Duodenal mucosa (tissue), 2 donors: ENCODE results near the gene PRDX6.

Source experiments
- H3K27ac ChIP-seq: one replicate; pipeline ENCODE4 v1.7.0; 2013; ENCODE audit warnings: low read depth, low read length
- H3K27me3 ChIP-seq, 2 donors: one replicate each; pipeline ENCODE4 v1.7.0; 2013; ENCODE audit warnings: low read length in 2 of 2, control low read depth in 1 of 2; ENCODE audit not compliant: insufficient read depth in 2 of 2, control insufficient read depth in 1 of 2
- H3K36me3 ChIP-seq, 2 donors: one replicate each; pipeline ENCODE4 v1.7.0; 2013; ENCODE audit warnings: low read length in 2 of 2, control low read depth in 1 of 2; ENCODE audit not compliant: insufficient read depth in 2 of 2, control insufficient read depth in 1 of 2
- H3K4me1 ChIP-seq, 2 donors: one replicate each; pipeline ENCODE4 v1.7.0; 2013; ENCODE audit warnings: low read length in 2 of 2, control low read depth in 1 of 2; ENCODE audit not compliant: insufficient read depth in 2 of 2, control insufficient read depth in 1 of 2
- H3K4me3 ChIP-seq, 2 donors: one replicate each; pipeline ENCODE4 v1.7.0; 2013; ENCODE audit warnings: low read length in 2 of 2, low read depth in 1 of 2
- H3K9ac ChIP-seq, 2 donors: one replicate each; pipeline ENCODE4 v1.7.0; 2013; ENCODE audit warnings: low read length in 2 of 2, low read depth in 1 of 2
- H3K9me3 ChIP-seq, 2 donors: one replicate each; pipeline ENCODE4 v1.7.0; 2013; ENCODE audit warnings: low read length in 2 of 2, control low read depth in 1 of 2; ENCODE audit not compliant: control insufficient read depth in 1 of 2

The PRDX6 gene, protein sequence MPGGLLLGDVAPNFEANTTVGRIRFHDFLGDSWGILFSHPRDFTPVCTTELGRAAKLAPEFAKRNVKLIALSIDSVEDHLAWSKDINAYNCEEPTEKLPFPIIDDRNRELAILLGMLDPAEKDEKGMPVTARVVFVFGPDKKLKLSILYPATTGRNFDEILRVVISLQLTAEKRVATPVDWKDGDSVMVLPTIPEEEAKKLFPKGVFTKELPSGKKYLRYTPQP

DNA sequence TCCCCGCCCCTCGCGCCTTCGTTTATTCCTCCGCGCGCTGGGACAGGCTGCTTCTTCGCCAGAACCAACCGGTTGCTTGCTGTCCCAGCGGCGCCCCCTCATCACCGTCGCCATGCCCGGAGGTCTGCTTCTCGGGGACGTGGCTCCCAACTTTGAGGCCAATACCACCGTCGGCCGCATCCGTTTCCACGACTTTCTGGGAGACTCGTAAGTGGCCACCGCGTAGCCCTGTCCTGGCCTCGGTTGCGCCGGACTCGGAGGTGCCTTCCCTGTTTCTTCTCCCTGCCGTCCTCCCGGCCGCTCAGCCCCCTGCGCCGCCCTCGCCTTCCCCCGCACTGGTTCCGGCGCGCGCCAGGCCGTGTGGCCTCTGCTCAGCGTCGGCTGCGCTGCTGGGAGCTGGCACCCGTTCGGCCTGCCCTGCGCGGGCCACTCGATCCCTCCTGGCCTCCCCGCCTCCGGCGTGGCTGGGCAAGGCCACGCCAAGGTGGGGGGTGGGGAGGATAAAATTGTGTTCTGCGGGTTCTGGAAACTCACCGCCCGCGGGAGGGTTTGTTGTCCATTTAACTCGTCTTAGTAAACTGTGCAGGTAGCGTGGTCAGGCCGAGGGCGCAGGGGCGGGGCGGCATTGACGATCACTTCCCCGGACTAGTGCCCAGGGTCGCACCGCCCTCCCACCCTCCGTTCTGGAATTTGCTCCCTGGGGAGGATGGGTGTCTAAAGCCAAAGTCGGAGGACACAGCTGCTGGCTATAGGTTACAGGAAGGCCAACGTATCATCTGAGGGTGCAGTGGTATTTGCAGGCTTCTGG is at the start of gene PRDX6:
TSS of gene PRDX6 (plus strand) at position 50 of the 808 bp plus-strand sequence. CDS start at position 113, 63 bp downstream.
- peaks cover 39% of the 10 kb centered on the region in 2 donors for H3K4me1 ChIP-seq
- peak within 1 kb of the TSS; percentile 88 to 90 for H3K4me3 ChIP-seq
- H3K9me3 ChIP-seq: no peaks in the 10 kb centered on the region
- H3K27ac ChIP-seq: peak within 1 kb of the TSS; percentile 97
- peaks cover 15 to 18% of the 10 kb centered on the region in 2 donors for H3K36me3 ChIP-seq
- no peaks in the 10 kb centered on the region for H3K27me3 ChIP-seq
- peak within 1 kb of the TSS; percentile 89 to 94 for H3K9ac ChIP-seq

DNA sequence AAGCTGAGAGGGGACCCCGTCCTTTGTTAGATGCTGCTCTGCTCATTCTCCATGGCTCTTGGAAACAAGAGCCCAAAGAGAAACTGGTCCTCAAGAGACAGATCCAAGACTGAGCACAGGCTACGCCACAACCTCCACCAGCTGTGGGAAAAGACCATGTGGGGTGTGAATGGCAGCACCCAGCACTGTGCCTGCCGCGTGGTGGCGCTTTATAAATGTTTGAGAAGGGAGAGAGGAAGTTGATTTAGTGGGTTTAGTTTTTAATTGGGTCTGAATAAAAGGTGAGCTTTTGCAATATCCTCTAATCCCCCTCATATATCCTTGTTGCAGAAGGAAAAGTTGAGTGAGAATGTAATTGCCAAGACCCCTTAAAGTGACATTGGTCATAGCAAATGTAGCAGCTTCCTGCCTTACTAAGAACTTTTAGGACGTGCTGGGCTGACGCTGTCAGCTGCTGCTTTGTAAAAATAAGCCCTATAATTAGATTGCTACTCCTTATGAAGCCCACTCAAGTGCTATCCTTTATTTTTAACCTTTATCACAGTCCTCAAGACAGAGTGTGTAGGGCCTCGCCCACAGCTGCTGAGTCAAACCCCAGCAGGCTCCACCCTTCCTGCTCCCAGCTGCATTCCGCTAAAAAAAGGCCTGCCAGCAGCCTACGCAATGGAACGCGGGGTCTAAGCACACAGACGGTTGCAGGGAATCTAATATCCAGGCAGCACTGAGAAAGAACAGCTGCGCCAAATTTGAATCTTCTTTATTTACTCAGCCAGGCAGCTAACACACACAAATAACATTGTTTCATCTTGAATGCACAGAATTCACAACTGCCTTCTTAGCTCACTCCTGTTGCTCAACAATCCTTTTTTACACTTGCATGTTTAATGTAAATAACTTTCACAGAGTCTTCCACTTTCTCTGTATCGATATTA is 47.4 kb upstream of the PRDX6 start:
- peak overlapping the region; percentile 46 to 55 for H3K4me3 ChIP-seq
- peaks cover 11 to 16% of the 10 kb centered on the region in 2 donors for H3K4me1 ChIP-seq
- H3K27ac ChIP-seq: peak overlapping the region; percentile 37

DNA sequence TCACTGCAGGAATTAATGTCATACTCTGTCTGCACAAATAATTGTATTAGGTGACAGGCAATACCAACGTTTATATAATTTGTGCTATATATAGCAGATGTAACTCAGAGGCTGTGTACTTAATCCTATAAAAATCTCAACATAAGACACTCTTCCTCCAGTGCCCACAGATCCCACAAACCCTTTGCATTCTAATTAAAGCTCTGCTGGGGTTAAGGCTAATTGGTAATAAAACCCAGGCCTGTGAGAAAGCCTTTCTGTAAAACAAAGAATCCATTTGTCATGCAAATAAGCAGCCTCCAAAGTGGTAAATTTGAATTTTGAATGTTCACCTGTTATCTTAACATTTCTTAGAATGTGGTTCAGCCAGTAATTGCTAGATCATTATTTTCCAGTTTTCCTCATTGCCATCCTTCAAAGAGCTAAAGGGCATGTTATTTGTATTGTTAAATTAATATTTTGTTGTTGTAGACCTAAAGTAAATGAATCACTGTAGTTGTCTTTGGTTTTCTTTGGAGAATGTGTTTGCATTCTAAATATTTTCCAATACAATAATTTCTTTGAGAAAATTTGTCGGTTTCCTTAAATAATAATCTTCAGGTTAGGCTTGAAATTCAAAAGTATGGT is 46.3 kb upstream of the PRDX6 start:
- Histone ChIP-seq H3K4me1 (peaks cover 11 to 16% of the 10 kb centered on the region in 2 donors), H3K9me3 (no peaks in the 10 kb centered on the region), H3K36me3 (no peaks in the 10 kb centered on the region), H3K27ac (no peak overlapping the region), H3K9ac (no peak overlapping the region), H3K27me3 (no peaks in the 10 kb centered on the region), H3K4me3 (no peak overlapping the region)

More for the DNA sequence above, 47.4 kb upstream of the PRDX6 start:
- no peaks in the 10 kb centered on the region for H3K27me3 ChIP-seq
- H3K9ac ChIP-seq: peak overlapping the region in 1 of 2 donors; percentile 33
- H3K9me3 ChIP-seq: no peaks in the 10 kb centered on the region
- H3K36me3 ChIP-seq: no peaks in the 10 kb centered on the region

DNA sequence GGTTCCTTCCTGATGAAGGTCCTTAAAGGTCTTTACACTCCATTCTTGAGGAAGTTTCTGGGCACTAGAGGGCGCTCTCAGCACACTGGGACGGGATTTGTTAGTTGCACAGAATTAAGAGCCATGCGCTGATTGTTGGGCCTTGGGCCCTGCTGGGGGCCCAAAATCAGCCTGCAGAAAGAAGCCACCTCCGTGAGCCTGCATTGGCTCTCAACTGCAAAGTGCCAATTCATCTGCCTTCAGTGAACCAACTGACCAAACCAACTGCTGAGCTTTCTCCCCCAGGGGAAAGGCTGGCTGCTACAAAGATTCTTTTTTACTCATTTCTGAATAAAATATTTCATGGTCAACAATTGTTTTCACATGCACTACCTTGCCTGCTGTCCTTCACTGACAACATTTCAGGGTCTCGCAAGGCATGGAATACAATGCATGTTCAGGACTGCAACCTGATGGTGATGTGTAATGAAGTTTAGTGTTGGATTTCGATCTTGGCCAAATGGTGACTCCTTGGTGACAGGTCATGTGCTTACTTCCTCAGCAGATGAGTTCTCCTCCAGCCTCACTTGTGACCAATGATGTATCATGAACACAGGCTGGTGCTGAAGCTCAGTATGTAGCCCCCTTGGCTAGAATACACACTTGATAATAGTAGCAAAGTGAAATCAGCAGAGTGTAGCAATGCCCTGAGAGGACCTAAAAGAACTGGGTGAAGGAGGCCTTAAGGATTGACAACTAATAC is 45.7 kb upstream of the PRDX6 start:
- Histone ChIP-seq H3K36me3 (no peaks in the 10 kb centered on the region), H3K9me3 (no peaks in the 10 kb centered on the region), H3K4me3 (no peak overlapping the region), H3K9ac (no peak overlapping the region), H3K27me3 (no peaks in the 10 kb centered on the region), H3K4me1 (peaks cover 11 to 16% of the 10 kb centered on the region in 2 donors), H3K27ac (no peak overlapping the region)

DNA sequence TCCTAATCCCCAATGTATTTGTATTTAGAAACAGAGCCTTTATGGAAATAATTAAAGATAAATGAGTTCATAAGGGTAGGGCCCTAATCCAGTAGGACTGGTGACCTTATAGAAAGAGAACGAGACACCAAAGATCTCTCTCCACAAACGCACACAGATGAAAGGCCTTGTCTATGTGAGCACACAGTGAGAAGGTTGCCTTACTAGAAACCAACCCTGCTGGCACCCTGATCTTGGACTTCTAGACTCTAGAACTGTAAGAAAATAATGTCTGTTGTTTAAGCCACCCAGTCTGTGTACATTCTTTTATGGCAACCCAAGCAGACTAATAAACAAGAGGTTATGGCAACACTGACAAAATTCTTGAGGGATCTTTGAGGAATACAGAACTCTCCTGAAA is 44.8 kb upstream of the PRDX6 start:
- Histone ChIP-seq H3K27ac (no peak overlapping the region), H3K9me3 (no peaks in the 10 kb centered on the region), H3K4me1 (peaks cover 11 to 16% of the 10 kb centered on the region in 2 donors), H3K36me3 (no peaks in the 10 kb centered on the region), H3K9ac (no peak overlapping the region), H3K27me3 (no peaks in the 10 kb centered on the region), H3K4me3 (no peak overlapping the region)

DNA sequence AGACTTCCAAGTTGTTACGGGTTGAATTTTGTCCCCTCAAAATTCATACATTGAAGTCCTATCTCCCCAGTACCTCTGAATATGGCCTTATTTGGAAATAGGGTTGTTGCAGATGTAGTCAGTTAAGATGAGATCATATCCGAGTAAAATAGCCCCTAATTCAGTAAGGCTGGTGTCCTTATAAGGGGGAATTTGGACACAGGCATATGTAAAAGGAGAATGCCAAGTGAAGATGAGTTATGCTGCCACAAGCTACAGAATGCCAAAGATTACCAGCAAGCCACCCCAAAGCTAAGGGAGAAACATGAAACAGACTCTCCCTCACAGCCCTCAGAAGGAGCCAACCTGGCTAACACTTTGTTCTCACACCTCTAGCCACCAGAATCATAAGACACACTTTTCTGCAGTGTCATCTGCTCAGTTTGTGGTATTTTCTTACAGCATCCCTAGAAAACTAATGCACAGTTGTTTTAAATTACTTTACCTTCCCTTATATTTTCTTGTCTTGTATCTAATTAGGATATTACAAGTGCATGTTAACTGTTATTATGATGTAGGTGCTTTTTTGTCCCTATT is 43.3 kb upstream of the PRDX6 start:
- H3K9ac ChIP-seq: no peak overlapping the region
- no peaks in the 10 kb centered on the region for H3K9me3 ChIP-seq
- peaks cover 11 to 16% of the 10 kb centered on the region in 2 donors for H3K4me1 ChIP-seq
- H3K27ac ChIP-seq: no peak overlapping the region
- no peak overlapping the region for H3K4me3 ChIP-seq
- no peaks in the 10 kb centered on the region for H3K36me3 ChIP-seq
- no peaks in the 10 kb centered on the region for H3K27me3 ChIP-seq

DNA sequence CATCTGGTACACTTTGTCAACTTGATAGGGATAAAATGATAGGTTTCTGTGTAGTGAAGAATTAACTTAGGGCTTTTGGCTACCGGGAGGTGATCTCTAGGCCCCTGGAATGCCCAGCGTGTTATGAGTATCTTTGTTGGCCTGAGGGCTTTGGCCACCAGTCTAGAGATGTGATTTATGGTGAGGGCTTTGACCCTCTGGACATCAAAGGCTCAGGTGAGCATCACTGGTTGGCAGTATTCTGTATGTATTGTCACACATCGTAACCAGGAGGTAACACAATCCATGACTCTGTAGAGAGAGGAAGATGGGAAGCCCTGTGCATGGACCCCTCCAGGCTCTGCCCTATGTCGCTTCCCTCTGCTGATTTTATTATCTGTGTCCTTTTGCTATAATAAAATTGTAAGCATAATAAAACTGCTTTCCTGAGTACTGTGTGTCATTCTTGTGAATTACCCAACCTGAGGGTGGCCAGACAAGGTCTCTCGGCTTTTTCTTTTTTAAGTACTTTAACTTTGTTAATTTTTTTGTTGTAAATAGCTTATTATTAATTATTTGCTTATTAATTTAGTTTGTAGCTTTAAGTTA is 40.2 kb upstream of the PRDX6 start:
- no peaks in the 10 kb centered on the region for H3K27me3 ChIP-seq
- no peak overlapping the region for H3K4me3 ChIP-seq
- no peak overlapping the region for H3K27ac ChIP-seq
- H3K4me1 ChIP-seq: no peaks in the 10 kb centered on the region
- no peak overlapping the region for H3K9ac ChIP-seq
- H3K36me3 ChIP-seq: peaks cover 0 to 3% of the 10 kb centered on the region in 2 donors
- H3K9me3 ChIP-seq: no peaks in the 10 kb centered on the region

DNA sequence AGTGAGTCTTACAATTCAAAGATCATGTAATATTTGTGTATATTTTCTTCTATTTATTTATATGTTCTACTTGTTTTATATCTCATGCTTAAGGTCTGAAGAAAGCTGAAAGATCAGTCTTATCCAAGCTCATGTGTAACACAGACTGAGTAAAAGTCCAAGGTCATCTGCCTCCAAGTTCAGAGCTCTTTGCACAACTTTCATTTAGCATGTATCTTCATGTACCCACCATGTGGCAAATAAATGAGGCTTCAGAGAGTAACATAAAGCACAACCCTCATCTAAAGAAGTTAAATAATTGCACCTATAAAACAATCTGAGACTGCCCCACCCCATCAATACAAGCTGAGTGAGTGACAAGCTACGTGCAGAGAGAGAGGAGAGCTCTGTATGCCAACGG is 38.5 kb upstream of the PRDX6 start:
- H3K9ac ChIP-seq: no peak overlapping the region
- no peaks in the 10 kb centered on the region for H3K4me1 ChIP-seq
- no peak overlapping the region for H3K4me3 ChIP-seq
- peaks cover 0 to 3% of the 10 kb centered on the region in 2 donors for H3K36me3 ChIP-seq
- H3K27me3 ChIP-seq: no peaks in the 10 kb centered on the region
- H3K9me3 ChIP-seq: no peaks in the 10 kb centered on the region
- no peak overlapping the region for H3K27ac ChIP-seq

DNA sequence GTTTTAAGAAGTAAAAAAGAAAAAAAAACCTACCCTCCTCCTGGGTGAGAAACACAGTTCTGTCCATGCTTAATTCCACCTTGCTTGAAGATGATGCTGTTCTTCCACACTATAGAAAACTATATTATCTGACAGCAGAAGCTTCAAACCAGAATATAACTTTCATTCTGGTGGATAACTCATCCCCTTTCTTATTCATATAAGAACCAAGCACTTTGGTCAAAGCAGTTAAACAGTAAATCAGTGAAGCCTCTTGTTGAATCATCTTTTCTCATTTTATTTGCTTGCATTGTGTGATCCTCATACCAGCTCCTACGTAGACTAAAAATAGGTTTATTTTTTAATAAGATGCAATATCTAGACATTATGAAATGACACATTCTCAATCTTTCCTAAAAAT is 36.7 kb upstream of the PRDX6 start:
- H3K27me3 ChIP-seq: no peaks in the 10 kb centered on the region
- no peak overlapping the region for H3K27ac ChIP-seq
- H3K4me1 ChIP-seq: no peaks in the 10 kb centered on the region
- H3K36me3 ChIP-seq: peaks cover 0 to 3% of the 10 kb centered on the region in 2 donors
- no peaks in the 10 kb centered on the region for H3K9me3 ChIP-seq
- H3K9ac ChIP-seq: no peak overlapping the region
- no peak overlapping the region for H3K4me3 ChIP-seq
